OCI-M2 (cell line): ENCODE measurements around the gene MMEL1.
"Not testable (repeated sequence)": the region's sequence is repeated elsewhere in the genome, so short reads cannot be mapped to it uniquely, and the experiment has no call there.

Source experiments
- DNase-seq: peaks from one replicate; lab custom pipeline; 2025; ENCODE audit not compliant: unreplicated experiment; lab: John Stamatoyannopoulos, UW

Gene MMEL1

DNA sequence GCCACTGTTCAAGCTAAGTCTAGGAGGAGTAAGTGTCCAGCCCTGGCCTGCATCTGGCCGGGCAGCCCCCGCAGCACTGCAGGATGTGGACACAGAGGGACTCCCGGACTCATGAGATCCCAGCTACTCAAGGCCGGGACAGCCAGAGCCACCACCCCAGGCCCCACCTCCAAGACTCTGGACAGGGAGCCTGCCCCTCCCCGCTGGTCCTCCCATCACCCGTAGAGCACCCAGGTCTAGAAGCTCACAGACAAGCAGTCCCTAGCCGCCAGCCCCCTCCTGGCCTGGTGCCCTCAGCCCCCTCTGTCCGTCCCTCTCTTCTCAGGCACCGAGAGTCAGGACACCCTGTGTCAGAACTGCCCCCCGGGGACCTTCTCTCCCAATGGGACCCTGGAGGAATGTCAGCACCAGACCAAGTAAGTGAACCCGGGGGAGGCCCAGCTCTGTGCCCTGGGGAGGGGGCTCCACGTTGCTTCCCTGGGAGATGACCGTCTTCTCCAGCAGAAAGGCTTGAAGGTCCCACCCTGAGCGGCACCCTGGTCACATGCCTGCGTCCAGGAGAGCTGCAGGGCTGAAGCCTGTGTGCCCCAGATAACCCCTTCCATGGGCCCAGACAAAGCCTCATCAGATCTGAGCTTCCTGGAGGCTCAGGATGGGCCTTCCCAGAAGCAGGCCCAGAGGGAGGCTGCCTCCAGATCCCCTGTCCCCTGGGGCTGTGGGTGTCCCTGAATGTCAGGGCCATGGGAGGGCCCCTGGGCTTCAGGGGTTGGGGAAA, 72.3 kb downstream of the MMEL1 start:
- DNase-seq, result no peak

DNA sequence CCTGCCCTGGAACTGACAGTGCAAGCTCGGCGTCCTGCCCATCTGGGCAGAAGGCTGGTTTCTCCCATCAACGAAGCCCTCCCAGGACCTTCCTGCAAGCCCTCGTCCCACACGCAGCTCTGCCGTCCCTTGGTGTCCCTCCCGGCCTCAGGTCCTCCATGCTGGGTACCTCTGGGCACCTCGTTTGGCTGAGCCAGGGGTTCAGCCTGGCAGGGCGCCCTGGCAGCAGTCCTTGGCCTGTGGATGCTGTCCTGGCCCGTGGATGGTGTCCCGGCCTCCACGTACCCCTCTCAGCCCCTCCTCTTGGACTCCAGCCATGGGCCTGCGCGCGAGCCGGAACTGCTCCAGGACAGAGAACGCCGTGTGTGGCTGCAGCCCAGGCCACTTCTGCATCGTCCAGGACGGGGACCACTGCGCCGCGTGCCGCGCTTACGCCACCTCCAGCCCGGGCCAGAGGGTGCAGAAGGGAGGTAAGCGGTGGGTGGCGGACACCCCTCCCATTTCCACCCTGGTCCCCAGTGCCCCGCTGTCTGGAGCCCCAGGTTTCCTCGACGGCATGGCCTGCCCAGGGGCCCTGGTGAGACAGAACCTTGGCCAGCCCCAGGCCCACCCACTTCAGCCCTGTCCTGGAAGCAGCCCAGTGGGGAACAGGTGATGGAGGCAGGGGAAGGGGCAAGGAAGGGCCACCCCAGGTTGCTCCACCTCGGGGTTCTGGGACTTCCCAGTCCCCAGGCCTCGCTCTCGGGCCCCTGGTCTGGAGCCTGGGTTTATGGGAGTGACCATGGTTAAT, 73.1 kb downstream of the MMEL1 start:
- DNase-seq, result no peak

DNA sequence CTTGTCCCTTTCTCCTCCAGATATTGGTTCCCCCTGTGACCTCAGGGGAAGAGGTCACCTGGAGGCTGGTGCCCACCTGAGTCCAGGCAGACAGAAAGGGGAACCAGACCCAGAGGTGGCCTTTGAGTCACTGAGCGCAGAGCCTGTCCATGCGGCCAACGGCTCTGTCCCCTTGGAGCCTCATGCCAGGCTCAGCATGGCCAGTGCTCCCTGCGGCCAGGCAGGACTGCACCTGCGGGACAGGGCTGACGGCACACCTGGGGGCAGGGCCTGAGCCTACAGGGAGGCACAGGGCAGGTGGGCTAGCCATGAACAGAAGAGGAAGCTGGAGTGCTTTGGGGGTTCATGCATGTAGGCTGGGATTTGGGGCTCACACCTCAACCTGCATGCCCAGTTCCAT, 74.0 kb downstream of the MMEL1 start:
- DNase-seq, result no peak

DNA sequence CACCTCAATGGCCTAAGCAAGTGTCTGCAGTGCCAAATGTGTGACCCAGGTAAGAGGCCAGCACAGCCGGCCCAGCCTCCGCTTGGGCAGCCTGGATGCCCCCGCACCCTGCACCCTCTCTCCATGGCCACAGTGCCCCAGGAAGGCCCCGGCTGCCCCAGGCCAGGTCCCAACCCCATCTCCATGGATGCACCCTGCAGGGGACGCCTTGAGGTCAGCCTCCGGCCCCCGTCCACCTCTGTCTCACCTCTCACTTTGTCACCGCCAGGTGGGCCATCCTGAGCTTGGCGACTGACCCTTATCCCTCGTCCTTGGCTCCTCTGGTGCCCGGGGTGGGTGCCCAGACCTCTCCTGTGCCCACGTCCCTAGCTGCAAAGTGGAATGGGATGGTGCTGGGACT, 74.4 kb downstream of the MMEL1 start:
- DNase-seq, result no peak

DNA sequence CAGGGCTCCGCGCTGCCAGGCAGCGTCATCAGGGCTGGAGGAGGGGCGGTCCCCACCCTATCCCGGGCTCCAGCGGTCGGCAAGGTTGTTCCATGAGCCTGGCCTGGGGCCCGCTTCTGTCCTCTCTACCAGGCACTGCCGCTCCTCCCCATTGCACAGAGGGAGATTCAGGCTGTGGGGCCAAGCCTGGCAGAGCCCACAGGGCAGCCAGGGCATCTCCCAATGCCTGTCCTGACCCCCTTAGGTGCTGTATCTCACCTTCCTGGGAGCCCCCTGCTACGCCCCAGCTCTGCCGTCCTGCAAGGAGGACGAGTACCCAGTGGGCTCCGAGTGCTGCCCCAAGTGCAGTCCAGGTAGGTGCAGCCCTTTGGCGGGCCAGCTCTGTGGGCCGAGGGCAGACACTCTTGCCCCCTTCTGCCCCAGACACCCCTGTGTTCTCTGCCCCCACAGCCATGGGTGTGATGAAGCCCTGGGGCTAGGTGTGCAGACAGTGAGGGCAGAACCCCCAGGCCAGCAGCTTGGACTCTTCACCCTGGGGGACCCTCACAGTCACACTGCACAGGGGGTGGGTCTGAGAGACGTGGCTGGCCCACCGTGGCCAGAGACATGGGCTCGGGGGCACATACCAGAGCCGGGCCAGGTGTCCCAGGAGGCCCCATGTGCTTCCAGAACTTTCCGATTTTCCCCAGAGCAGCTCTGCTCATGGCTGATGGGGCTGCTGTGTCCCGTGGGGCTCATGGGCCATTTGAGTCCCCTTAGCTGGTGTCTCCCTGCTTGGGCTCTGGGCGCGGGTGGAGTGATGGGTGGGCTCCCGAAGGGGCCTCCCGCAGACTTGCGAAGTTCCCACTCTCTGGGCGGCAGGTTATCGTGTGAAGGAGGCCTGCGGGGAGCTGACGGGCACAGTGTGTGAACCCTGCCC, 75.1 kb downstream of the MMEL1 start:
- DNase-seq, result no peak

DNA sequence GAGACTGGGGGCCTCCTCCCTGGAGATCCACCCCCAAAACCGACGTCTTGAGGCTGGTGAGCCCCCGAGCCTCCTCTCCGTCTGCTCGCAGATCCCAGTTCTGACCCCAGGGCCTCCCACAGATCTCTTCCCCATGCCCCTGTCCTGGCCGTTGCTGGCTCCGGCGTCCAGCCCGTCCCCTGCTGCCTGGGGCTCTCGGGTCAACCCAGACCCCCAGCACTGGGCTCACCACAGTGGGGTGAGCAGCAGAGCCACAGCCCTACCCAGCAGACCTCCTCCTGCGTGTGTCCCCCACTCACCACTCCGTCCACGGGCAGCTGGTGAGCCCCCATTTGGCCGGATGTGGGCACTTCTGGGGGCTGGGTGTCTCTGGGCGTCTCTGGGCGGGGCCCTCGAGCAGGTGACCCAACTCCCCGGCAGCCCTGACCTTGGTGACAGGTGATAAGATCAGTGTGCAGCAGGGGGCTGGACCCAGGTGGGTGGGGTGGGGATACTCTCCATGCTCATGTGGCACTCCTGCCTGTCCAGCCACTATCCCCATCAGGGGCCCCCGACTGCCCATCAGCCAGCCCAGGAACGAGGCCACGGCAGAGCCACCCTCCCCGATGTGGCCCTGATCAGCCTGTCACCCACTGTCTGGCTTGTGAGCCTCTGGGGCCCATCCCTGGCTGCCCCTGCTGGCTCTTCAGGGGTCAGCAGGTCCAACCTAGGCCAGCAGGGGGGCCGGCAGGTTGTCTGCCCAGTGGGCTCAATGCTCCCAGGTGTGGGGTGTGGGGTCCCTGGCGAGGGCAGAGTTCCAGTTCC, 75.9 kb downstream of the MMEL1 start:
- no peak for DNase-seq

DNA sequence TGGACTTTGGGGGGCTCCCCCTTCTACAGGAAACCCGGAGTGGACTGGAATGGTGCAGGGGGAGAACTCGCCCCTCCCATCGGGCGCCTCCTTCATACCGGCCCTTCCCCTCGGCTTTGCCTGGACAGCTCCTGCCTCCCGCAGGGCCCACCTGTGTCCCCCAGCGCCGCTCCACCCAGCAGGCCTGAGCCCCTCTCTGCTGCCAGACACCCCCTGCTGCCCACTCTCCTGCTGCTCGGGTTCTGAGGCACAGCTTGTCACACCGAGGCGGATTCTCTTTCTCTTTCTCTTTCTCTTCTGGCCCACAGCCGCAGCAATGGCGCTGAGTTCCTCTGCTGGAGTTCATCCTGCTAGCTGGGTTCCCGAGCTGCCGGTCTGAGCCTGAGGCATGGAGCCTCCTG, 76.5 kb downstream of the MMEL1 start, which contains the start of gene TNFRSF14:
Gene TNFRSF14 (plus strand): TSS at position 95 of the 401 bp plus-strand sequence. CDS start 294 bp downstream, at position 389.
- DNase-seq, result no peak

DNA sequence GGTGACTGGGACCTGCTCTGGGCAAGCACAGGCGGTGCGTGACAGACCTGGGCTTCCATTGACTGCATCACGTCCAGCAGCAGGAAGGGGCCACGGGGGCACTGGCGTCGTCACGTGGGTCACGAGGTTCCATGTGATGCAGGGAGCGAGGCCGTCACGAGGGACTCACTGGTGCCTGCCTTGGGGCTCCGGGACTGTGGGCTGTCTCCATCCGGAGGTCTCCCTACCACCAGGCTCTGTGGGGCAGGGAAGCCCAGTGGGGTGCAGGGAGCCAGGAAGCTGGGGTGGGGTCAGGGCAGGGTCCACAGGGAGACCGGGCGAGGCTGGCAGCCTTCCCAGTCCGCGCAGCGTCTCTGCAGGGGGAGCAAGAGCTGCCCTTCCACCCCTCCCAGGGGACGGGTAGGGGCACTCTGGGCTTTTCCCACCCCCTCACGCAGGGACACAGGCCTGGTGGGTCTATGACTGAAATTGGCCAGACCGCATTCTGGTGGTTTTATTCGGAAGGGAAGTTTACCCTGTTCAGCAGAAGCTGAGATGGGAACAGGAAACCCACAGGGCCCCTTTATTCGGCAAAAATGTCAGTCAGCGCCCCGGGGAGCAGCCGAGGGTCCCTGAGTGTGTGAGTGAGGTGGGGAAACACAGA, 77.1 kb downstream of the MMEL1 start:
- DNase-seq, result no peak

DNA sequence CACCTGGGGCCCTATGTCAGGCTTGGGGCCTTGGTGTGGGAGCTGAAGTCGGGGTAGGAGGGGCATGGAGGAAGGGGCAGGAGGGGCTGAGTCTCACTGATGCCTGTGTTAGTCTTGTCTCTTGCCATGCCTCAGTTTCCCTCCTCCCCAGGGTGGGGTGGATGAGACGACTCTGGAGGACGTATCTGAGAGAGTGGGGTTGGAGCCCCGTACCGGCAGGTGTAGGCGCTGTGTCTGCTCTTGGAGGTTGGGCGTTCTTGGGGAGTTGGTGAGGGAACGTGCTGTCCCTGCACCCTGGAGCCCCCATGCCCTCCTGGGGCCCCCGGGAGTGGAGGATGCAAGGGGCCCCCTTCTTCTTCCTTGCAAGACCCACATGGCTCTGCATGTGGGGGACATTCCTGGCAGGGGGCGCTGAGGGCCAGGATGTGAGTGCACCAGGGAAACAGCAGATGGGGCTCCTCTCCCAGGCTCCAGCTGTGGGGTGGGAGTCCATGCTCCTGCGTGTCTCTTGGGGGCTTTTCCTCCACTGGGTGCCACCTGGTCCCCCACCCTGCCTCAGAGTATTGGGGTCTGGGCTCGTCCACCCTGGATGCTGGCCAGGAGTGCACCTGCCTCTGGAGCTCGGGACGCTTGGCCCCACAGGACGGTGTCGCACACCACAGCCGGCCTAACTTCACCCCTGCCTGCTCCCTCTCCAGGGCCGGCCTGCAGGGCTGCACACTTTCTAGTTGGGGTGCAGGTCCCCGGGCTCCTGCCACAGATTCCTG, 78.0 kb downstream of the MMEL1 start:
- DNase-seq, result no peak

DNA sequence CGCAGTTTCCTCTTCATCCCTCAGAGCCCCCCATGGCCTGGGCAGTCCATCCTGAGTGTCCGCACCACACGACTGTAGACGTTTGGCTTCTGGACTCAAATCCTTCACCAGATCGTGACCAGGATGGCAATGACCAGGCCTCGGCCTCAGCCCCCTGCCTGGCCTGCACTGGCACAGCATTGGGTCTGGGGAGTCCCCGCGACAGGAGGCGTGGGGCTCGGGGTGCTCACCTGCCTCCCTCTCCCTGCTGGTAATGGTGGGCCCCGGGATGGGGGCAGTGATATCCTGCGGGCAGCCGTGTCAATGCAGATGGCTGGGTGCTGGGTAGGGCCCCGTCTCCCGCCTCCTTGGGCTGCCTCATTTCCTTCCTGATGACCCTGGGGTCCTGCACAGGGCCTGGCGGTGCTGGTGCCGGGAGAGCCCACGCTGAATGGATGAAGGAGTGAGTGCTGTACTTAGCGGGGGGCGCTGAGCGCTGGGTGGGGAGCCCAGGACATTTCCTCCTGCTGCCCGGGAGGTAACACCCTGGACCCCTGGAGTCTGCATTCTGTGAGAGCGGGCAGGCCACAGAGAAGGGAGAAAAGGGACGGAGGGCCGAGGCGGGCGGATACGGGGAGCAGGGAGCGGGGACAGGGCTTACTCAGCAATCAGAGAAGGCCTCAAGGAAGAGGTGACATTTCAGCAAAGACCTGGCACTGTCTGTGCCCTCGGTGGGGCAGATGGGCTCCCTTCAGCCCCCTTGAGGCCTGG, 78.8 kb downstream of the MMEL1 start:
- no peak for DNase-seq

DNA sequence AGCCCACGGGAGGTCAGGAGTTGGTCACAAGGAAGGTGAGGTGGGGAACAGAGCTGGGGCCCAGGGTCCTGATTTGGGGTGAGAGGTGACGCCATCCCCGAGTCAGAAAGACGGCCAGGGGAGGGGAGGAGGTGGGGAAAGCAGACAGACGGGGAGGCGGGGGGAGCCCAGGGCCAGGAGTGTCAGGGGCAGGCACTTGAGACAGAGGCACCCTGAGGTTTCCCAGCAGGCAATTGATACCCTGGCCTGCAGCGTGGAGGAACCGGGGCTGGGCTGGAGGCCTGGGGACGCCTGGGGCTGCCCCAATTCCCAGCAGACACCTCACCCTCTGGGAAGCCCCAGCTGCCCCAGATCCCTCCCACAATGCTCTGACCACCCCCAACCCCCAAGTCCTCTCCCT, 79.7 kb downstream of the MMEL1 start:
- not testable (repeated sequence) for DNase-seq

DNA sequence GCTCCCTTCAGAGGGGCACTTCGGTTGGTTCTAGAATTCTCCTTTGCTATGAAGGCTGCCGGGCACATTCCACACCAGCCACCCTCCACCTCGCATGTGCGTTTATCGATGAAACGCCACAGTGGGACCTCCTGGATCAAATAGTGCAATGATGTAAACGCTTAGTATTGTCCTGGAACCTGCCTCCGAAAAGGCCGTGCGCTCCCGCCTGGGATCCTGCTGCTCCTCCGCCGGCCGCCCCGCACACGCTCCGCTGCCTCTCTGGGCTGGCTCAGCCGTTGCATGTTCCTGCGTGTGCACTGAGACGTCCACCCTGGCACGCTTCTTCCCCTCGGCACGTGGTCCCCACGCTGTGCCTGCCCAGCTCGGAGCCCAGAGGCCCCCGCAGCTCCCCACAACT, 80.6 kb downstream of the MMEL1 start:
- DNase-seq, result no peak

DNA sequence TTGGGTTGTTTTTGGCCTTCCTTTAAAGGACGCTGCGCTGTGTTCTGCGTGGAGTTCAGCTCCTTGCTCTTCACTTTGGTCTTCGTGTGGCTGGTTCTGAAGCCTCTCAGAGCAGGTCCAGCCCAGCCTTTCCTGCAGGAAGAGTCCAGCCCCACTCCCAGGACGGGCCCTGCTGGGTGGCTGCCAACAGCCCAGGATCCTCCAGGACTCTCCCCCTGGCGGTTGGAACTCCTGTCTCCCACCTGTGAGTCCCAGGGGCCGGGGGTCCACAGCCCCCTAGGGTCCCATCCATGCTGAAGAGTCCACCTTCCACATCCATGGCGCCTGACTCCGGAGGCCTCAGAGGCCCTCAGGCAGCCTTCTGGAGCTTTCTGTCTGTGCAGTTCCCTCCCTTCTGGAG, 81.3 kb downstream of the MMEL1 start:
- DNase-seq, result not testable (repeated sequence)

DNA sequence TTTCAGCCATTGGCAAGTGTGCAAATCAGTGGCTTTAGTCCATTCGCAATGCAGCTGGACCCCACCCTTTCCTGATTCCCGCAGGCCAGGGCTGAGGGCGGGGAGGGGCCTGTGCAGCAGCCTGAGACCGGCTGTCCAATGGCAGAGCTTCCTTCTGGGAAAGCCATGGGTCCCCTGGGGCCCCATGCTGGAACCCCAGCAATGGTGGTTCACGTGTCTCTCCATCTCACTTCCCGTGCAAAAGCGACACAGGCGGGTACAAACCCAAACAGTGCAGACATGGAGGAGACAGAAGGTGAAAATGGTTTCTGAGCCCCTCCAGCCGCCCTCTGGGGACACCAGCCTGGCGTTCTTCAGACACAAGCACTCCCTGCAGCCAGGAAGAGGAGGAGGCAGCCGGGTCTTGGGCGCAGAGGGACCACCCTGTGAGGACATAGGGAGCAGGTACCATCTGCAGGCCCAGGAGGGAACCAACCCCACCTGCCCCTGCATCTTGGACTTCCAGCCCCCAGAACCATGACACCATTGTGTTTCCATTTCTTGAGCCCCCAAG, 82.4 kb downstream of the MMEL1 start:
- DNase-seq, result not testable (repeated sequence)

DNA sequence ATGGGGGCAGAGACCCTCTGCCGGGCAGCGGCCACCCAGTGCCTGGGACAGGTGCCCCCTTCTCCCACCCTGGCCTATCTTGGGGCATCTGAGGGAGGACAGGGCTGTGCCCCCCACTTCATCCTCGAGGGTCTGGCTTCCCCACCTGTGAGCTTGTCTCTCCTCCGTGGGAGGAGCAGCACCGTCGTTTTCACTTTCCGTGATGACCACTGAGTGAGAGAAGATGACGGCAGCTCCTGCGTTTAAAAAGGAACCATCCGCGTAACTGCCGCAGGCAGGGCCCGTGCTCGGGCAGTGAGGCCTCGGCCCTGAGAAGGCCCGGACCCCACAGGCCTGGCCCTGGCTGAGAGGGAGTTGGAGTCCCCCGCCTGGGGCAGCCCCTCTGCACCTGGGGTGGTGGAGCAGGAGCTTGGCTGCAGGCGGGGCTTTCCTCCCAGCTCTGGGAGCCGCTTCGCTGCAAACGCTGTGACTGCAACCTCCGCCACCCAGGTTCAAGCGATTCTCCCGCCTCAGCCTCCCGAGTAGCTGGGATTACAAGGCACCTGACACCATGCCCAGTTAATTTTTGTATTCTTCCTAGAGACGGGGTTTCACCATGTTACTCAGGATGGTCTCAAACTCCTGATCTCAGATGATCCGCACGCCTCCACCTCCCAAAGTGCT, 83.3 kb downstream of the MMEL1 start:
- not testable (repeated sequence) for DNase-seq

DNA sequence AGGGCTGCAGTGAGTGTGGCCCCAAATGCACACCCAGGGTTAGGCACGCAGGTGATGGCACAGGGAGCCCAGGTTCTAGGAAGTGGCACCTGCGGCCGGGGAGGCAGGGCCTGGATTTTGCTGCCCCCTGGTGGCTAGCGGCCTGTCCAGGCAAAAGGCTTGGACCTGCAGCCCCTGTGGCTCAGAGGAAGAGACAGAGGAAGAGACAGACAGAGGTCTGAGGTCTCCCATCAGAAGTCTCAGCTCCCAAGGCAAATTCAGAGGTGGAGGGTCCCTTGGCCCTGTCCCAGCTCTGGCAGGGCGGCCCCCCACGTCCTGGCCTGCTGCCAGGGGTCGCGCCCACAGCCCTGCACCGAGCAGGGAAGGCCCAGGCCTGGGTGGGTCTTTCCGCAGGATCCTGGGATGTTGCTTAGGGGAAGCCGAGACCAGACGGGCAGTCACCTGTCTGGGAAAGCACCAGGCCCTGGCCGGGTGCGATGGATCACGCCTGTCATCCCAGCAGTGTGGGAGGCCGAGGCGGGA, 84.7 kb downstream of the MMEL1 start:
- no peak for DNase-seq
